ENCODE results near the gene CHMP2B. TPM values are rescaled to one million over a fixed set of nuclear protein-coding genes. Genes with fewer than 3 reads are reported as not detected.

The CHMP2B gene
- total and polyA plus RNA-seq, 2 experiments from 2014 or later = 45.1 to 130 TPM

- no peak overlapping the region for H3K4me3 Mint-ChIP-seq
Observed at GRCh38 chr3:87191641-87192040, 35.5 kb upstream of the CHMP2B start.

More at GRCh38 chr3:87191641-87192040, 35.5 kb upstream of the CHMP2B start:
- Mint-ChIP-seq H3K27me3 (ENCODE audit: insufficient read depth, low read depth, poor library complexity) (no peaks in the 10 kb centered on the region), H3K4me1 (peaks cover 6% of the 10 kb centered on the region), H3K27ac (no peak overlapping the region), H3K36me3 (ENCODE audit: low read depth) (peaks cover 18% of the 10 kb centered on the region), H3K9me3 (peaks cover 19% of the 10 kb centered on the region)
- Histone ChIP-seq H2AFZ (no peak overlapping the region), H3K9me2 (ENCODE audit: insufficient read depth) (no peaks in the 10 kb centered on the region; the same call in 1 of the 2 replicates), H3K4me1 (ENCODE audit: insufficient read depth) (no peaks in the 10 kb centered on the region), H3K4me3 (no peak overlapping the region), H3K27me3 (ENCODE audit: insufficient read depth) (no peaks in the 10 kb centered on the region), H3K4me2 (no peak overlapping the region), H3K36me3 (ENCODE audit: insufficient read depth) (0 out of 2 replicates have a peak, but pooled peaks cover 3% of the 10 kb centered on the region), H3K79me2 (replicated peaks; ENCODE audit: insufficient read depth) (no peaks in the 10 kb centered on the region), H3F3A (replicated peaks; ENCODE audit: low read depth) (no peaks in the 10 kb centered on the region), H3K27ac (ENCODE audit: low read depth) (no peak overlapping the region), H4K20me1 (replicated peaks; ENCODE audit: insufficient read depth) (no peaks in the 10 kb centered on the region)
- ATAC-seq (no peak), DNase-seq (ENCODE audit: low spot score) (no peak)
- TF ChIP-seq ZNF462 (CRISPR knock-in tag; IDR thresholded peaks at IDR 0.05) (no peak), ETS1 (IDR thresholded peaks at IDR 0.05) (no peak), STAT1 (IDR thresholded peaks at IDR 0.05; ENCODE audit: unreplicated experiment) (no peak), CREB1 (CRISPR knock-in tag; IDR thresholded peaks at IDR 0.05; ENCODE audit: low read depth) (no peak), ZNF114 (CRISPR knock-in tag; IDR thresholded peaks at IDR 0.05) (no peak), JUNB (IDR thresholded peaks at IDR 0.05; ENCODE audit: unreplicated experiment) (no peak), REST (IDR thresholded peaks at IDR 0.05; ENCODE audit: unreplicated experiment) (no peak)
